ENCODE results near the gene C6orf132. TPM values are rescaled to one million over a fixed set of nuclear protein-coding genes. Genes with fewer than 3 reads are reported as not detected.

The C6orf132 gene
- total and polyA plus RNA-seq, 2 of the 8 experiments (the other 6 are each of a cell fraction or from before 2014, with no cell fraction given) = 31.5 to 64.0 TPM

GRCh38 chr6:42138630-42139619 lies 3.5 kb downstream of the C6orf132 start (continued):
- TF ChIP-seq USF2 (IDR thresholded peaks at IDR 0.05; ENCODE audit: low read length) (no peak), CBX8 (IDR thresholded peaks at IDR 0.05; ENCODE audit: borderline replicate concordance, low read depth, low read length) (no peak), KDM1A (IDR thresholded peaks at IDR 0.05; ENCODE audit: borderline replicate concordance, low read length) (no peak), POLR2AphosphoS5 (IDR thresholded peaks at IDR 0.05; ENCODE audit: low read depth, low read length) (no peak), SP4 (IDR thresholded peaks at IDR 0.05; ENCODE audit: low read length) (no peak)

Data from H1 (cell line).